Activated naive CD8-positive, alpha-beta T cell treated with anti-CD3 and anti-CD28 coated beads, Interleukin-2, amount 50 U/mL, for 16 hours (primary cell): ENCODE data around the gene GLG1.

Experiments
- DNase-seq: peaks from one replicate; pipeline ENCODE4 v3.0.0-alpha.2; 2020; ENCODE audit warnings: low read depth, low spot score

GLG1 gene

GRCh38 chr16:74608944-74609343 is 2.0 kb upstream of the GLG1 start:
- DNase-seq = no peak

GRCh38 chr16:74608381-74608780 is 1.5 kb upstream of the GLG1 start:
- no peak for DNase-seq

DNA sequence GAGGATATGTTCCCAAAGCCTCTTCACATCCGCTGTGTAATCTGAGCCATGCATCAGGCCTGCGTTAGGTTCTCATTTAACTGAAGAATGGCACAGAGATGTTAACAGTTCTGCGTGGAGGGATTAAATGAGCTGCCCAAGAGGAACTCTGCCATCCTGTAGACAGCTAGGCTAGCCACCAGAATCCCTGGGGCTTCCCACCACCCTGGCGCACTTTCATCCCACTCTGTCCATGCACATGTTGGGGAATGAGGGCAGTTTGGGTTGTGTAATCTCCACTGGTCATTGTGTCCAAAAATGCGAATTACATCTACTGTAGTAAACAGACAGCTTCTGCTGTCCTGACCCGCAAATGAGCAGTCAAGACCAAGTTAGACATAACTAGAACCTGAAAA is 1.0 kb upstream of the GLG1 start:
- DNase-seq = no peak

GRCh38 chr16:74607310-74607961 is 522 bp upstream of the GLG1 start:
- DNase-seq = no peak

DNA sequence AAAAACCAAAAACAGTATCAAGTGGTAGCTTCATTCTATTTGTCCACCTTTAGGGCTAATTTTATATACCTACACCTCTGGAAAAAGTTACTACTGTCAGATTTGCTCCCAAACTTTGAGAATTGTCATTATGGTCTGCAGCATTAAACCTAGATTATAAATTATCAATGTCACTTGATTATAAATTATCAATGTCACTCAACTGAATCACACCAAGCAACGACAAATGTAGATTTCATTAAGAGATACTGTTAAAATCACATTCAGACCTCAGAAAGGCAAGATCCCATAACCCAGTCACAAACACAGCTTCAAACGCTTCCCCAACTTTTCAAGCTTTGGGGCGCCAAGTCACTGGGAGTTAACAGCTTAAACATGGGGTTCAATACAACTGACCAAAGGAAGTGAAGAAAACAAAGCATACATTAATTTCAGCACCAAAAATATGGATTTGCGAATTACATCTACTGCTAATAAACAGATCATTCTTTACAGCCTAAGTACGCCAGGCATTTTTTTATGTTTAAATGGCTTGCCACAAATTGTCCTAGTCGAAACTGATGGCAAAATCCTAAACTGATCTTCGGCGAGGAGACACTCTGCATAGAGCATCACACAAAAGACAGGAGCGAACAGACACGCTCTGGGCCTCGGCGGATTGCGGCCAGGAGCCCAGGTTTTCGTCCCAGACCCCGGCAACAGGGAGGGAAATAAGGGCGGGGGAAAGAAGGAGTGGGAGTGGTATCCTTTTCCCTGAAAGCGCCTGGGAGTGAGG is 981 bp downstream of the GLG1 start:
- no peak for DNase-seq

DNA sequence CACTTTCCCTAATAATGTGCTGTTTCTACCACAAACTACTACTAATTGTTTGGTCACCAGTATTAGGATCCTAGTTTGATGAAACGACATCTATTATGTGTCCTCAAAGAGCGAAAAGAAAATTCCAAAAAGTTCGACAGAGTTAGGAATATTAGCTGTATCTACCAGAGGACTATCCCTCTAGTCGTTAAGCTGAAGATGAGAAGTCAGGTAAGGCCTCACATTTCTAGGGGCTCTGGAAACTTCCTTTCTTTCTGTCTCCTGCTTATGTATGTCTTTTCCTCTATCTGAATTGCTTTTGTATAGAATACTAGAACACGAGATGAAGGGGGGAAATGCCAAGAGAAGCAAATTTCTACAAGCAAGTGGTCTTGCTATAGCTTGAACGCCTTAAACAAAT is 1.6 kb downstream of the GLG1 start:
- no peak for DNase-seq

DNA sequence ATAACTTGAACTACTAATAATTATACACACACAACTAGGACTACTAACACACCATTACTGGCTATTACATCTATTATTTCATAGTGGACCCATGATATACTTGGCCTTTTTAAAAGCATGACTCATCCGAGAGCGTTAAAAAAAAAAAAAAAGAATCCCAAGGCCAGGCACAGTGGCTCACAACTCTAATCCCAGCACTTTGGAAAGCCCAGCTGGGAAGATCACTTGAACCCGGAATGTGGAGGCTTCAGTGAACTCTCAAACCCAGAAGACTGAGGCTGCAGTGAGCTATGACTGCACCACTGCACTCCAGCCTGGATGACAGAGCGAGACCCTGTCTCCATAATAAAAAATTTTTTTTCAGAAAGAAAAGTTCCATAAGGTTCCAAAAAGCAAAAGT is 3.1 kb downstream of the GLG1 start:
- DNase-seq = no peak

DNA sequence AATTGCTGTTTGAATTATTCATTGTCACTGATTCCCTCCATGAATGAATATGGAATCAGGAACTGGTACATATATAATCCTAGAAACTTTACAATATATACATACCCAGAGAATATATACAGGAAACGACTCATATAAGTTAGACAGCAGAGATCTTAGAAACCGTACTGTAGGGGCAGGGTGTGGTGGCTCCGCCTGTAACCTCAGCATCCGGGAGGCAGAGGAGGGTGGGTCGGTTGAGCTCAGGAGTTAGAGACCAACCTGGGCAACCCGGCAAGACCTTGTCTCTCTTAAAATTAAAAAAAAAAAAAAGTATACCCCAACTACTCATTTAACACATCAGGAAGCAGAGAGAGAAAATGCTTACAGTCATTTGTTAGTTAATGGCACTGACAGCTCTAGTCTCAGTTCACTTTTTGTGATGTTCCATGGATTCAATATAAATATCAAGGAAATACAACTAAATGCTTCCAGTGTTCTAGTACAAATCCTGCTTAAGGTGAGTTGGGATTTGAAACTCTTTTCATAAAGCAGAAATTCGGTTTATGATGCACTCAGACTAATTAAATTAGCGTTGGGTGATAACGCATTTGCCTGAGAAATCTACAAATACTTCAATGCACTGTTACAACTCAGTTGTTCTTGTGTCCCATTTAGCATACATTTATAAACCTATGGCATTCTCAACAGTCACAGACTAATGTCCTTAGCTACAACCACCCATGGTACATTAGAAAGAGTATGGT is 5.6 kb downstream of the GLG1 start:
- DNase-seq = peak; percentile 8

DNA sequence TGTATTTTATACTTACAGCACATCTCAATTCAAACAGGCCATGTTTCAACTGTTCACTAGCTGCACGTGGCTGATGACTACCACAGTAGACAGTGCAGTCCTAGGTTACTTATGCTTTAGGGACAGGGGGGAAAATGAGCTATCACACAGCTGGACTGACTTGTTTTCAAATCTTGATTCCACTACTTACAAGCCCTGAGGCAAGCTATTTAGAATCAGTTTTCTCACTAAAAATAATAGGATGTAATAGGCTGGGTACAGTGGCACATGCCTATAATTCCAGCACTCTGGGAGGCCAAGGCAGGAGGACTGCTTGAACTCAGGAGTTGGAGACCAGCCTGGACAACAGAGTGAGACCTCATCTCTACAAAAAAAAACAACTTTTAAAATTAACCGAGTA is 10.3 kb downstream of the GLG1 start:
- no peak for DNase-seq

GRCh38 chr16:74592847-74593246 is 14.1 kb downstream of the GLG1 start:
- DNase-seq = no peak

GRCh38 chr16:74591876-74592650 is 14.9 kb downstream of the GLG1 start:
- DNase-seq = no peak

DNA sequence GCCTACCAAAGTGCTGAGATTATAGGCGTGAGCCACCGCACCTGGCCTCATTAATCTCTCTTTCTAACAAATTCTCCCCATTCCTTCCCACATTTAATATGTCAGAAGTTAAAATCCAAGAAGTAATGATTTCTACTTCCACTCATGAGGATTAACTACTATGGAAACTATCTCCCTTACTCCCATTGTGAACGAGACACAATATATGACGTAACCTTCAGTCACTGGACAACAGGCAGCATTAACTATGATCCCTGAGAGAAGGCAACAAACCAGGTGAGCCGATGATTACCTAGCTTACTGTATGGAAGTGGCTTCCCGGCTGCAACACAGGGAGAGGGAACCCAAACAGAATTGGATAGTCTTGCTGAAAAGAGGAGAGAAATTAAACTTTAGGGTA is 20.0 kb downstream of the GLG1 start:
- no peak for DNase-seq

DNA sequence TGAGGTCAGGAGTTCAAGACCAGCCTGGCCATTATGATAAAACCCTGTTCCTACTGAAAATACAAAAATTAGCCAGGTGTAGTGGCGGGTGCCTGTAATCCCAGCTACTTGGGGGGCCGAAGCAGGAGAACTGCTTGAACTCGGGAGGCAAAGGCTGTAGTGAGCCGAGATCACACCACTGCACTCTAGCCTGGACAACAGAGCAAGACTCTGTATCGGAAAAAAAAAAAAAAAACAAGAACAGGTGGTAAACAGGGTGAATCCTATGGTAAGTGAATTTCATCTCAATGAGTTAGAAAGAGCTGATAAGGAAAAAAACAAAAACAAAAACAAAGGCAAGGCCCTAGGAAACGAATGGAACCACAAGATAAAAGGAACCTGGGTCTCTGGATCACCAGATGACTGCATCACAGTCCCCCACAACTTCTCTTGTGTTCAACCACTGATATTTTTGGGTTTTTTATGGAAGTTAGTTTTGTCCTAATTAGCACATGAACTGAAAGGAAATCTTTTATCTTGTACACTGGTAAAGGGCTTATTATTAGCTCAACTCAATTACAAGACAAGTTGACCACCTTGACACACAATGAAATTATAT is 21.0 kb downstream of the GLG1 start:
- DNase-seq = no peak

GRCh38 chr16:74583926-74584666 is 22.8 kb downstream of the GLG1 start:
- no peak for DNase-seq

- no peak for DNase-seq
Measured at GRCh38 chr16:74582970-74583369, 23.9 kb downstream of the GLG1 start.

GRCh38 chr16:74580833-74581232 is 26.1 kb downstream of the GLG1 start:
- no peak for DNase-seq

- DNase-seq = no peak
Measured at GRCh38 chr16:74578838-74579237, 28.1 kb downstream of the GLG1 start.

- DNase-seq = no peak
Measured at GRCh38 chr16:74578433-74578832, 28.5 kb downstream of the GLG1 start.

- no peak for DNase-seq
Measured at GRCh38 chr16:74577882-74578366, 29.0 kb downstream of the GLG1 start.

GRCh38 chr16:74575807-74576643 is 30.9 kb downstream of the GLG1 start:
- no peak for DNase-seq
